ENCODE measurements around the gene ZFP57. TPM values are rescaled to one million over a fixed set of nuclear protein-coding genes. Genes with fewer than 3 reads are reported as not detected.
A peak's percentile ranks its signal among the peaks of the same experiment; 100 is the strongest.

ZFP57 gene
- under 1 TPM in 3 of 4 donors, not detected in 1; 0.16 to 0.24 (median 0.21) TPM for polyA plus RNA-seq (ENCODE audit: insufficient read length in 4 of 4)

DNA sequence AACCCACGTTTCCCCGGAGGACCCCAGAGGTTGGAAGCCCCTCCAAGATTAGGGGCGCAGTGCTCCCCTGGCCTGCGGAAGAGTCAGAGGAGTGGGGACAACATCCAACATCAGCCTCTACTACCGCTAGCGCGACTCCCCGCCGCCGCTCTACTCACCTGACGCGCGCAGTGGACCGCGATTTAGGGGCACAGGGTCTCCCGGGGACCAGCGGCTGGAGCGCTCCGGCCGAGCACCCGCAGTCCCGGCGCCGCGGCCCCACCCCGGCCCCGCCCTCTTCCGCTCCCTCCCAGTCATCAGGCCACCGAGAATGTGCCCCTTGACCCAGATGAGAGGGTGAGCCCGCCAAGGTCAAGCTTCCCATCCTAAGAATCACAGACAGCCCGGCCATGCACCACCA, at the start of gene ZFP57:
TSS of gene ZFP57 (minus strand) at position 249 of the 400 bp plus-strand sequence. CDS start 4,149 bp downstream, outside the sequence.
- no peak for DNase-seq (ENCODE audit: low read depth in 4 of 4, low spot score in 2 of 4)

DNA sequence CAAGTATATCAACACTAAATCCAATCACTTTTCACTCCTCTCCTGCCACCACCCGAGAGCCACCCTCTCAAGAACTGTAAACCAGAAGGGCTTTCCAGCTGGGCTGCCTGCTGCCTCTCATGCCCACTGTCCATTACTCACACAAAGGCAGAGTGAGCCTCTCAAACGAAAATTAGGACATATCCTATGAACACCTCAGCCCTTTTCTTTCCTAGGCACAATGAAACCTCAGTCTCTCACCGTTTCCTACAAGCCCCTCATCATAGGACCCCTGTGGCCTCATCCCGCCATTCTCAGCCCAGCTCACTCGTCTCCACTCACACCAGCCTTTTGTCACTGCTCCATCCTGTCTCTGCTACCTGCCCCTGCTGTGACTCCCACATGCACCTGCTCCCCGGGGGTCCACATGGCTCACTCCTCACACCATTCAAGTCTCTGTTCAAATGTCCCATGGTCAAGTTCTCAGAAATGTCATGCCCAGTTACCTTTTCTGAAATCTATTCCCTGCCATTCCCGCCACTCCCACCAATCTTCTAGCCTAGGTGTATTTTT, 49.7 kb upstream of the ZFP57 start:
- no peak for DNase-seq (ENCODE audit: low read depth in 4 of 4, low spot score in 2 of 4)

DNA sequence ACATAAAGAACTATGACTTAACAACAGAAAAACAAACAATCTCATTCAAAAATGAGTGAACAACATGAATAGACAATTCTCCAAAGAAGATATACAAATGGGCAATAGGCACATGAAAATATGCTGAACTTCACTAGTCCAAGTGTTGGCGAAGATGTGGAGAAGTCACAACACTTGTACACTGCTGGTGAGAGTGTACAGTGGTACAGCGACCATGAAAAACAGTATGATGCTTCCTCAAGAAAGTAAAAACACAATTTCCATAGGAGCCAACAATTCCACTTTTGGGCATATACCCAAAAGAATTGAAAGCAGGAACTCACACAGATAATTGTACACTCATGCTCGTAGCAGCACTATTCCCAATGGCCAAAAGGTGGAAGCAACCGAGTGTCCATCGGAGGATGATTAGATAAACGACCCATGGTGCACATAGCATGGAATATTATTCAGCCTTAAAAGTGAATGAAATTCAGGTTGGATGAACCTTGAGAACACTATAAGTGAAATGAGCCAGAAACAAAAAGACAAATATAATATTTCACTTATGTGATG, 48.9 kb upstream of the ZFP57 start:
- DNase-seq (ENCODE audit: low read depth in 4 of 4, low spot score in 2 of 4), result no peak

DNA sequence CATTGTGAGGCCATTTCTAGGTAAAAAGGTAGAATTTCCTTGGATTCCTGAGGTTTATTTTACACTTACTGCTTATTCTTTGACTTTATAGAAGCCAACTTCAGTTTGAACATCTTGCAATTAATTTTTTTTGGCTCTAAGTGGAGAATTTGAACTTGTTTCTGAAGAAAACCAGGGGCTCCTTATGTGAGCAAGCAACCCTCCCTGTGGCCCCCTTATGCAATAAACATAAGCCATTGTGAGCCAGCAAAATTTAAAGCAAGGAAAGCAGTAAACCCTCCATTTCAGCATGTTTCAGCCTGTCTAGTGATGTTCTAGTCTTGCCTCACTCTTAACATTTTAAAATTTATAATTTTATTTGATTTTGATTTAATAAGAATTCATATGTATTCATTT, 47.9 kb upstream of the ZFP57 start:
- no peak for DNase-seq (ENCODE audit: low read depth in 4 of 4, low spot score in 2 of 4)

DNA sequence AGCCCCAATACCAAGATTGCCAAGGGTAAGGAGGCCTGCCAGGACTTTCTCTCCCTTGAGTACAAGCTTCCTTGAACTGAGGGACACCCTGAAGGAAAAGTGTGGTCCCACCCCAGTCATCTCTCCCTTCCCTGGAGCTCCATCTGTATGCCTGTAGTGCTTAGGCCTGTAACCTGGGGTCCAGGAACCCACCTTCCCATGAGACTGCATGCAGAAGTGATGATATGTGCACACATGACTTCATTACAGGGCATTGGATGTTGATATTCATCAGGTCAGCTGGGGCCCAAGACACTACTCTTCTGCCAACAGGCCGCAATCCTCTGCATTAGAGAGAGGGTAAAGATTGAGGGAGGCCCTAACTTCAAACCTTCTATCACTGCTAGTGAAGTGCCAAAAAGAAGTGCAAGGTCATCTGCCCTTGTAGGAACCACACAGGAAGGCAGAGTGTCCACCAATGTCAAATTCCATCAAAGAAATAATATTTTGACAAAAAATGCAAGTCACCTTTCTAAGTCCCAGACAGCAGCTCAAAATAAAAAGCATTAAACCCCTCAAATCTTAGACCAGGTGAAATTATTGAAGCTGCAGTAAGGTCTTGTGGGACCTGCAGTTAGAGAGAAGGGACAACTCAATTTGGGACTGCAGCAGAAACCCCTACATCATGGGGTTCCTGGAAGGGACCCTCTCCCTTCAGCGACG, 47.4 kb upstream of the ZFP57 start:
- DNase-seq (ENCODE audit: low read depth in 4 of 4, low spot score in 2 of 4), result no peak

DNA sequence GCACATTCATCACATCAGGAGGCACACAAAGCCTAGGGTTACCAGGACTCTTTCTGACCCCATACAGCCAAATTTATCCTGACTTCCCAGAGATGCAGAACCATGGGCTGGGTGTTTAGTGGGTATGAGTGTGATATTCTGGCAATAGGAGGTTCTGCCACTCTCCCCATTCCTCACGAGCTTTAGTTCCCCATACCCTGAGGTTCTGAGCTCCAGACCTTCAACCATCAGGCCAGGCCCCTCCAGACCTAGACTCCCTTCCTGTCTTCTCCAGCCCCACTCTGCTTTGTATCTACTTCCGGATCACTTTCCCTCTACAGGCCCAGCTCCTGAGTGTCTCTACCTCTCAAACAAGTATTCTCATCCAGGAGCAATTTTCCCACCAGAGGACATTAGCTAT, 46.7 kb upstream of the ZFP57 start:
- no peak for DNase-seq (ENCODE audit: low read depth in 4 of 4, low spot score in 2 of 4)

DNA sequence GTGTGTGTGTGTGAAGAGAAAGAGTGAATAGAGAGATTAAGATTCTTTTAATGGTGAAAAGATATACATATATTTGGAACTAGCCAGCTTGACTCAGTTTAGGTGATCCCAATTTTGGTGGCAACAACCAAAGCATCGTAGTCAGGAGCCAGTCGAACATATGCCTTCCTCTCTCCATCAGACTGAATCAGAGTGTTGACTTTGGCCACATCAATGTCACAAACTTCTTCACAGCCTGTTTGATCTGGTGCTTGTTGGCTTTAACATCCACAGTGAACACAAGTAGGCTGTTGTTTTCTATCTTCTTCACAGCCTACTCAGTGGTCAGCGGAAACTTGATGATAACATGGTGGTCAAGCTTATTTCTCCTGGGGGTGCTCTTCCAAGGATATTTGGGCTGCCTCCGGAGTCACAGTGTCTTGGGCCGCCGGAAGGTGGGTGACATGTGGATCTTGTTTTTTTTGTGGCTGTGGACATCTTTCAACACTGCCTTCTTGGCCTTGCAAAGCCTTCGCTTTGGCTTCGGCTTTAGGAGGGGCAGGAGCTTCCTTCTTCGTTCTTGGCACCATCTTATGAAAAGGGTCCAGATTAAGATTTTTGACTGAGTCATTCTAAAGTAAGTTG, 45.7 kb upstream of the ZFP57 start:
- no peak for DNase-seq (ENCODE audit: low read depth in 4 of 4, low spot score in 2 of 4)

DNA sequence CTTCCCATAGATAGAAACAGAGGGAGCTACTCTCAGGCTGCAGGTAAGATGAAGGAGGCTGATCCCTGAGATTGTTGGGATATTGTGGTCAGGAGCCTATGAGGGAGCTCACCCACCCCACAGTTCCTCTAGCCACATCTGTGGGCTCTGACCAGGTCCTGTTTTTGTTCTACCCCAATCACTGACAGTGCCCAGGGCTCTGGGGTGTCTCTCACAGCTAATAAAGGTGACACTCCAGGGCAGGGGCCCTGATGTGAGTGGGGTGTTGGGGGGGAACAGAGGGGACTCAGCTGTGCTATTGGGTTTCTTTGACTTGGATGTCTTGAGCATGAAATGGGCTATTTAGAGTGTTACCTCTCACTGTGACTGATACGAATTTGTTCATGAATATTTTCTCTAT, 45.0 kb upstream of the ZFP57 start:
- no peak for DNase-seq (ENCODE audit: low read depth in 4 of 4, low spot score in 2 of 4)

DNA sequence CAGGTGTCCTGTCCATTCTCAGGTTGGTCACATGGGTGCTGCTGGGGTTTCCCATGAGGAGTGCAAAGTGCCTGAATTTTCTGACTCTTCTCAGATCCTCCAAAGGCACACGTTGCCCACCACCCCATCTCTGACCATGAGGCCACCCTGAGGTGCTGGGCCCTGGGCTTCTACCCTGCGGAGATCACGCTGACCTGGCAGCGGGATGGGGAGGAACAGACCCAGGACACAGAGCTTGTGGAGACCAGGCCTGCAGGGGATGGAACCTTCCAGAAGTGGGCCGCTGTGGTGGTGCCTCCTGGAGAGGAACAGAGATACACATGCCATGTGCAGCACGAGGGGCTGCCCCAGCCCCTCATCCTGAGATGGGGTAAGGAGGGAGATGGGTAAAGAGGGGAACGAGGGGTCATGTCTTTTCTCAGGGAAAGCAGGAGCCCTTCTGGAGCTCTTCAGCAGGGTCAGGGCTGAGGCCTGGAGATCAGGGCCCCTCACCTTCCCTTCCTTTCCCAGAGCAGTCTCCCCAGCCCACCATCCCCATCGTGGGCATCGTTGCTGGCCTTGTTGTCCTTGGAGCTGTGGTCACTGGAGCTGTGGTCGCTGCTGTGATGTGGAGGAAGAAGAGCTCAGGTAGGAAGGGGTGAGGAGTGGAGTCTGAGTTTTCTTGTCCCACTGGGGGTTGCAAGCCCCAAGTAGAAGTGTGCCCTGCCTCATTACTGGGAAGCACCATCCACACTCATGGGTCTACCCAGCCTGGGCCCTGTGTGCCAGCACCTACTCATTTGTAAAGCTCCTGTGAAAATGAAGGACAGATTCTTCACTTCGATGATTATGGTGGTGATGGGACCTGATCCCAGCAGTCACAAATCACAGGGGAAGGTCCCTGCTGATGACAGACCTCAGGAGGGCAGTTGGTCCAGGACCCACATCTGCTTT, 44.3 kb upstream of the ZFP57 start:
- DNase-seq (ENCODE audit: low read depth in 4 of 4, low spot score in 2 of 4), result no peak

DNA sequence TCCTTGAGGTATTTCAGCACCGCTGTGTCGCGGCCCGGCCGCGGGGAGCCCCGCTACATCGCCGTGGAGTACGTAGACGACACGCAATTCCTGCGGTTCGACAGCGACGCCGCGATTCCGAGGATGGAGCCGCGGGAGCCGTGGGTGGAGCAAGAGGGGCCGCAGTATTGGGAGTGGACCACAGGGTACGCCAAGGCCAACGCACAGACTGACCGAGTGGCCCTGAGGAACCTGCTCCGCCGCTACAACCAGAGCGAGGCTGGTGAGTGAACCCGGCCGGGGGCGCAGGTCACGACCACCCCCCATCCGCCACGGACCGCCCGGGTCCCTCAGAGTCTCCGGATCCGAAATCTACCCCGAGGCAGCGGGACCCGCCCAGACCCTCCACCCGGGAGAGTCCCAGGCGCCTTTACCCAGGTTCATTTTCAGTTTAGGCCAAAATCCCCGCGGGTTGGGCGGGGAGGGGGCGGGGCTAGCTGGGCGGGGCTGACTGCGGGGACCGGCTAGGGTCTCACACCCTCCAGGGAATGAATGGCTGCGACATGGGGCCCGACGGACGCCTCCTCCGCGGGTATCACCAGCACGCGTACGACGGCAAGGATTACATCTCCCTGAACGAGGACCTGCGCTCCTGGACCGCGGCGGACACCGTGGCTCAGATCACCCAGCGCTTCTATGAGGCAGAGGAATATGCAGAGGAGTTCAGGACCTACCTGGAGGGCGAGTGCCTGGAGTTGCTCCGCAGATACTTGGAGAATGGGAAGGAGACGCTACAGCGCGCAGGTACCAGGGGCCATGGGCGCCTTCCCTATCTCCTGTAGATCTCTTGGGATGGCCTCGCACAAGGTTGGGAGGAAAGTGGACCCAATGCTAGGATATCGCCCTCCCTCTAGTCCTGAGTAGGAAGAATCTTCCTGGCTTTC, 43.0 kb upstream of the ZFP57 start:
- DNase-seq (ENCODE audit: low read depth in 4 of 4, low spot score in 2 of 4), result no peak

DNA sequence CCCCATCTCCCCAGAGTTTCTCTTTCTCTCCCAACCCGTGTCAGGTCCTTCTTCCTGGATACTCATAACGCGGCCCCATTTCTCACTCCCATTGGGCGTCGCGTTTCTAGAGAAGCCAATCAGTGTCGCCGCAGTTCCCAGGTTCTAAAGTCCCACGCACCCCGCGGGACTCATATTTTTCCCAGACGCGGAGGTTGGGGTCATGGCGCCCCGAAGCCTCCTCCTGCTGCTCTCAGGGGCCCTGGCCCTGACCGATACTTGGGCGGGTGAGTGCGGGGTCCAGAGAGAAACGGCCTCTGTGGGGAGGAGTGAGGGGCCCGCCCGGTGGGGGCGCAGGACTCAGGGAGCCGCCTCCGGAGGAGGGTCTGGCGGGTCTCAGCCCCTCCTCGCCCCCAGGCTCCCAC, 42.3 kb upstream of the ZFP57 start, which contains the start of gene HLA-F:
TSS of gene HLA-F (plus strand) at position 173 of the 404 bp plus-strand sequence. CDS start at position 203, 30 bp downstream.
- DNase-seq (ENCODE audit: low read depth in 4 of 4, low spot score in 2 of 4), result peak in 2 of 4 donors; percentile 28 to 59

DNA sequence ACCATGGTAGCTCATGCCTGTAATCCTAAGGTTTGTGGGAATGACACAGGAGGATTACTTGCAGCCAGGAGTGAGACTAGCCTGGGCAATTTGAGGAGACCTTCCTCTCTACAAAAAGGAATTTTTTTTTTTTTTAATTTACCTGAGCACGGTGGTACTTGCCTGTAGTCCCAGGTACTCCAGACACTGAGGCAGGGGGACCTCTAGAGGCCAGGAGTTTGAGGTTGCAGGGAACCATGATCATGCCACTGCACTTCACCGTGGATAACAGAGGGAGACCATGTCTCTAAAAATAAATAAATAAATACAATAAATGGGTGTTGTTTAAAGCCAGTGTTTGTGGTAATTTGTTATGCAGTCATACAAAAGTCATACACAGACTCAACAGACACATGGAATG, 39.9 kb upstream of the ZFP57 start:
- no peak for DNase-seq (ENCODE audit: low read depth in 4 of 4, low spot score in 2 of 4)

DNA sequence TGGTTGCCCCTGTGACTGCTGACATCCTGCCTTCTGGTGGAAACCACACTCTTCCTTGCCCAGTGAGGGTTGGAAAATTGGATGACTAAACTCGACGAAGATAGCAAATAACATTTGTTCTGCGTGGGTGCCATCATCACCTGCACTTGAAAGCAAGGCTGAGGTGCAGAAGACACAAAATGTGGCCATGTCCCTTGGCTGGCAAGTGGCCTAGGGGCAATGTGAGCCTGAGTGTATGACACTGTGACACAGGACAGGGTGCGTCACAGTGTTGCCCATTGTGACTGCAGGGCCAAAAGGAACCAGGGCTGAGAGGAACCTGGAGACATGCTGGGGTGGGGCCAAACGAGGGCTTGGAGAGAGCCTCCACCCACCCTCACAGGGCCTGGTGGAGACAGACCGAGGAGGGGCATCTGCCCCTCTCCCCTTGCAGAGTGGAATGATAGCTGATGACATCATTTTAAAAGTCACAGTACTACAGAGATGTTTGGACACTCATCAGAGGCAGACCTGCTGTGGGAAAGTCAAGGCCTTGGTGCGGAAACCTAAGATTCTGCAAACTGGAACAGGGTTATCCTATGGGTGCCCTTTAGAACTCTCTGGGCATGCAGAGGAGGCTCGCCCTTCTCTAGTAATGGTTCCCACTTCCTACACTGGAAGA, 29.5 kb upstream of the ZFP57 start:
- no peak for DNase-seq (ENCODE audit: low read depth in 4 of 4, low spot score in 2 of 4)

DNA sequence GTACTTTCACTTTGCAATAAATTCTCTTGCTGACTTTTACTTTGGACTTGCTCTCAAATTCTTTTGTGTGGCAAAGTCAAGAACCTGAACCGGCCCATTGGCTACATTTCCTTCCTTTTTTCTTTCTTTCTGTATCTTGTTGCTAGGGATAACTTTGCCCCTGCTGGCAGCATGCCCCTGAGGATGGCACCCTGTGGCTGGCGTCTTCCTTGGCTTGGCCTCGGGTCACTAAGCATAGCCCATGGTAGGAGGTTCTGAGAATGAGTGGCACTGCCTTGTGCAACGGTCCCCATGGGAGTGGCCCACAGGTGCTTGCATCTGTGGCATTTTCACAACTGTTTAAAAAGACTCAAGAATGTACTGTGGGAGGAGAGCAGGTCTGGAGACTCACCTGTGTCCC, 28.2 kb upstream of the ZFP57 start:
- DNase-seq (ENCODE audit: low read depth in 4 of 4, low spot score in 2 of 4), result no peak

DNA sequence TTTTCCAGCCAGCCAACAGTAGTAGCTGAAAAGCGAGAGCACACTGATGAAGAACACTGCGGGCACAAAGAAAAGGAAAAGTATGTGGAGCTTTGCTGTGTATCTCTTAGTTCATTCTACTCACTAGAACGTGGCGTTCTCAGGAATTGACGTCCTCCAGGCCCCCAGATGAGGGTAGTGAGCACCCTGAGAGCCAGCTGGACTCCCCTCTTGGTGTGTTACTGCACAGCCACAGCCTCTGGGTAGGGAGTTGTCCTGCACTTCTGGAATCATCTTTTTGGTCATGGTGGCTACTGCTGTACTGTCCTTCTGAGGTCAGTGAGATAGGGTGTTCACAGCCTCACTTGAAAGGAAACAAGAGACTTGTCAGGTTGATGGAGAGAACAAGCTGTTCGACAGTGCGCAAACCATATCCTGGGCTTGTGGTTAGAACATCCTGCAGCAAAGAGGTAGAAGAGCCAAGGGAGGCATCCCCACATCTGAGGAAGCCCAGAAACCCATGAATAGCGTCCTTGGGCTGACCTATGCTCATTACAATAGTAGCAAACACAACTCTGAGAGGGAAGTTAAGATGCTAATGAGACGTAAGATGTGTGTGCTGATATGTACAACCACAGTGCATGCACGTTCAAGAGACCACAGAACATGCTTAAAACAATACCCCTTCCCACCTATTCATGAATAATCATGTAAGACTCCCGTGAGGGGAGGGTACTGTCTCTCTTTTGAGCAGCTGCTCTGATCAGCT, 27.7 kb upstream of the ZFP57 start:
- no peak for DNase-seq (ENCODE audit: low read depth in 4 of 4, low spot score in 2 of 4)

DNA sequence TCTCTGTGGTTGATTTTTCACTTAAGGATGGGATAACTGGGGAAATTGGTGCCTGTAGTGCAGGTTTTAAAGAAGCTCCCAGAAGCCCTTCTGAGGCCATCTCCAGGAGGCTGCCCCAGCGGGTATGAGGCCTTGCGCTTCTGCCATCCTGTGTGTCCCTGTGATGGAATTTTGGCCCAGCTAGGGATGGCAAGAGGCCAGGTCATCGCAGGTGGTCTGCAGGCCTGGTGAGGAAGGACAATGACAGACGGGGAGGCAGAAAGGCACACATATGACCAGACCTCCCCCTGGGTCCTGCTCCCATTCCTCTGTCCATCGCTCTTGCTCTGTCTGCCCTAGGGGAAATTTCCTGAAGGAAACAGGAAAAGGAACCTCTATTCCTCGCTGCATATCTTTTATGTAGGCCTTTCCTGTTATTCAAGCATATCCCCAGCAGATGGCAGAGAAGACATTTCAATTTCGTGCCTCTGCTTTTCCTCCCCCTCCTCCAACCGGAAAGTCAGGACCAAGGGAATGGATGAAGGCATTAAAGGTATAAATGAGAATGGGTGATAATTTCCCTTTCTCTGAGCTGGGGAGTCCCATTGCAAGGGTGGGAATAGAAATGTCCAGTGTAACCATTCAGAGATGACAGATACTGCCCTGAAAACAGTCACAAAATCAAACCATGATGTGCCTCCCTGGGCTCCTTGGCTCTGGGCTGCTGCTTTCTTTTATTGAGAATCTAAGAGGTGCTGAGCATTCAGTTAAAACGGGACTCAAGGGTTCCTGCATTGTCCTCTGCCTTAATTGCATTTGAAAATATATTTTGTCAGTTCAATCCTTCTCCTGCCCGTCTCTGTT, 24.7 kb upstream of the ZFP57 start:
- DNase-seq (ENCODE audit: low read depth in 4 of 4, low spot score in 2 of 4), result no peak

DNA sequence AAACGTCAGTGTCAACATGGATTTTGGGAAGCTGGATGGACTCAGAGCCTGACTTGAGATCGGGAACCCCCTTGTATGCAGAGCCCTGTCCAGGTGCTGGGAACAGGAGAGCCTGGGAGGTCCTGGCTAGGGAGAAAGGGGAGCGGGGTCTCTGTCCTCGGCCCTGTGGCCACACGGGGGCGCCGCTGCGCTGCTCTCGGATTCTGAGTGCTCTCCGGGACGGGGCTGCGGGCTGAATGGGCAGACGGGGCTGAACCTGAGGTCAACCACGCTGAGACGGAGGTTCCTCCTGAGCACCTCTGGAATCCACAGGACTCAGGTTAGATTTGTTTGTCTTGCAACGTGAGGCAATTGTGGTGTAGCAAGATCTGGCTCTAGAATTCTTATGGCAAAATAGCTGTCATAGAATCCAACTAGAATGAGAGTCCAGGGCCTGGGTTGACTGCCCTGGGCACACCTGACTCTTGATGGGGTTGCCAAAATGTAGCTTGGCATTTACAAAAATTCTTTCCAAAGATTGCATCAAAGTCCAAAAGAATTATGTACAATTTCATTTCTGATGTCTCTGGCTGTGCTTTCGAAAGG, 21.7 kb upstream of the ZFP57 start:
- DNase-seq (ENCODE audit: low read depth in 4 of 4, low spot score in 2 of 4), result no peak

All from left renal cortex interstitium (tissue), 4 donors.